Heart left ventricle (tissue), 16 donors: ENCODE data around the gene SND1. TPM values are rescaled to one million over a fixed set of nuclear protein-coding genes. Genes with fewer than 3 reads are reported as not detected.

Source experiments
- ATAC-seq, 4 donors: fragments of 200-7000 bp; cut with Tn5 transposase; one replicate each; pipeline ENCODE4 v1.9.1; 2020 to 2022; ENCODE audit warnings: moderate library complexity in 4 of 4, mild to moderate bottlenecking in 3 of 4, moderate number of reproducible peaks in 1 of 4
- DNase-seq, 5 donors: peaks; one replicate each; pipeline ENCODE4 v3.0.0-alpha.2; 2020
- H3K27ac ChIP-seq, 12 donors: fragments of 200-600 bp; sonication (generic) in 4 of 12; one replicate each; pipeline versions ENCODE4 v1.5.0 to v1.8.0; 2016 to 2022; ENCODE audit warnings: mild to moderate bottlenecking in 2 of 12
- H3K27me3 ChIP-seq, 9 donors: fragments of 200-600 bp; sonication (generic) in 2 of 9; one replicate each; pipeline versions ENCODE4 v1.5.1 to v1.8.0; 2016 to 2022; ENCODE audit warnings: mild to moderate bottlenecking in 3 of 9
- H3K36me3 ChIP-seq, 9 donors: fragments of 200-600 bp; sonication (generic) in 2 of 9; one replicate each; pipeline versions ENCODE4 v1.5.0 to v1.8.0; 2018 to 2022; ENCODE audit warnings: mild to moderate bottlenecking in 2 of 9
- H3K4me1 ChIP-seq, 12 donors: fragments of 200-600 bp; sonication (generic) in 4 of 12; one replicate each; pipeline versions ENCODE4 v1.5.0 to v1.8.0; 2016 to 2022; ENCODE audit warnings: mild to moderate bottlenecking in 3 of 12
- H3K4me3 ChIP-seq, 12 donors: fragments of 200-600 bp; sonication (generic) in 4 of 12; one replicate each; pipeline versions ENCODE4 v1.5.0 to v1.8.0; 2017 to 2022; ENCODE audit warnings: mild to moderate bottlenecking in 9 of 12, moderate library complexity in 4 of 12
- H3K9me3 ChIP-seq, 12 donors: fragments of 200-600 bp; sonication (generic) in 4 of 12; one replicate each; pipeline versions ENCODE4 v1.5.0 to v1.8.0; 2016 to 2022; ENCODE audit warnings: mild to moderate bottlenecking in 1 of 12
- CTCF ChIP-seq, 12 donors: fragments of 200-600 bp; sonication (generic) in 4 of 12; IDR thresholded peaks; one replicate each; pipeline versions ENCODE4 v1.5.0 to v1.8.0; 2018 to 2022; ENCODE audit warnings: antibody characterized with exemption in 12 of 12, mild to moderate bottlenecking in 5 of 12
- POLR2A ChIP-seq, 2 donors: fragments of 450-650 bp; IDR thresholded peaks; one replicate each; pipeline ENCODE4 v1.6.1; 2017; ENCODE audit warnings: antibody characterized with exemption in 2 of 2, mild to moderate bottlenecking in 2 of 2, moderate library complexity in 2 of 2
- WGBS, 4 donors: extraction: QIAGEN DNeasy Blood & Tissue Kit in 2 of 4; methylation state at CpG; one replicate each; pipeline versions ENCODE4 v1.1.5 to v1.1.7; 2013 to 2018; 5-methylcytosine and 5-hydroxymethylcytosine counted together
- intact Hi-C, 10 donors: fragments of 100-400 bp; cut with DNase I; formaldehyde crosslinking; loops; one replicate each; pipeline versions ENCODE4 v1.11.1 to v1.14.2; 2022
- polyA plus RNA-seq, 2 donors: library from polyadenylated mRNA; stranded (reverse); fragments of 200-250 nt; gene quantifications; one replicate each; pipeline ENCODE4 v1.2.3, GENCODE V29; 2013
- total RNA-seq, 9 donors: library from RNA; depleted of rRNA in 2 of 9; stranded (reverse); fragments of >200 nt in 2 of 9; fragmentation: NEBNext Ultra II Directional in 3 of 9; extraction: Animal tissue kit (Norgen Biotek cat#: 25700) in 3 of 9; gene quantifications; one replicate each; pipeline versions ENCODE4 v1.1.0 to v1.2.4, GENCODE V29; 2016 to 2023
- donor health status: ischemic (EF 13 %, LVEDD 7.1; RV severe dilation, severe dysfunction).
- donor health status: healthy with polysubstance abuse.
- donor health status: DM: no; HTN: yes; CAD: no.
- donor health status: DM: no; HTN: no; CAD: no.
- donor health status: ischemic (EF 25% LVEDD 6.9; RV normal size, moderate dysfunction).
- donor health status: ischemic (EF 25% LVEDD 5.7; RV mildly dilated, moderate dysfunction).
- donor health status: healthy.
- donor health status: DM: yes; HTN: yes; CAD: no.
- donor health status: ischemic (EF 35%, LVEDD 5.7; RV mildly dilated, moderate dysfunction).
- donor health status: nonischemic (EF 11% LVEDD 7.7; RV severe dilation, severe dysfunction).
- donor health status: DM: yes; HTN: yes; CAD: no.
- donor health status: PGD.
- donor health status: ischemic (EF 29% LVEDD 5.4; RV normal size, mild dysfunction).
- donor health status: nonischemic (EF 23%, LVEDD 6.1; RV moderate dilation, normal function).

The SND1 gene
- total and polyA plus RNA-seq, 11 donors, result 45.6 to 115 (median 76.3) TPM

DNA sequence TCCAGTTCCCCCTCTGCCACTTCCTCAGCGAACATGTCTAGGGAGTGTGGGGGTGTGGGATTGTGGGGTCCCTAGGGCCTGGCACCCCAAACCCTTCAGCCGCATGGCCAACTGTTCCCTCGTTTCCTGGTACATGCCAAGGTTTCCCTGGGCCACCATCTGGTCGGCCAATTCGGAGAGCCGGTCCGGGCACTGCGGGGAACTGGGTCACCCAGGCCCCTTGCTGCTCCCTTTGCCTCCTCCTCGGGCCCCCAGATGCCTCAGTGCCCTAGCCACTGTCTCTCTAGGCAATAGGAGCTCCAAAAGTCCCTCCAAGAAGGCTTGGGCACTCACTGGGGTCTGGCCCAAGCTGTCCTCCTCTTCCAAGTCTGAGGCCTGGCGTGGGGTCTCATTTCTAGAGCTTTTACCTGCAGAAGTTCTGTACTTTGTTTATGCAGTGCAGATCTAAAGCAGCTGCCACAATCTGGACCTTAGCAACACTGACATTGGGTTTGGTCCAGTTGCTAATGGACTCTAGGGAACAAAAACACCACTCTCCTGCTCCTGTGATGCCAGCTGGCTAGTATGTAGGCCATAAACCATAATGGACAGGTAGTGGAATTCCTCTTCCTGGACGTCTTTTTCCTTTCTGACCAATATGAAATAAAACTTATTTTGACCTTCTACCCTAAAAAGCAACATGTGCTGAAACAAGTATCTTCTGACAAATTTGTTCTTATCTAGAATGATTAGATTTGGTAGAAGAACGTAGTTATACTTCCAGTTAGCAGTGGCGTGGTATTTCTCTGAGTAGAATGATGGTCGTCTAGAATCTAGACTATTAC, 206.3 kb downstream of the SND1 start:
- H3K36me3 ChIP-seq, result no peaks in the 10 kb centered on the region
- H3K27ac ChIP-seq, result peak overlapping the region in 1 of 12 donors; percentile 41
- DNase-seq (no peak), ATAC-seq (peak; percentile 54 to 80 (median 66))
- H3K9me3 ChIP-seq, result no peaks in the 10 kb centered on the region
- intact Hi-C loops, result no loop called here
- H3K4me1 ChIP-seq, result peaks cover 0 to 14% (median 6%) of the 10 kb centered on the region in 12 donors
- no peaks in the 10 kb centered on the region for H3K27me3 ChIP-seq
- no peak overlapping the region for H3K4me3 ChIP-seq
- no peak for TF ChIP-seq POLR2A (IDR thresholded peaks at IDR 0.05)
- no peak for TF ChIP-seq CTCF (IDR thresholded peaks at IDR 0.05)
- WGBS, 4 donors, result 84 to 90% (median 89%) methylated on average over 13 to 14 of the region's 14 CpGs

GRCh38 chr7:127858915-127859189, 206.9 kb downstream of the SND1 start:
- H3K9me3 ChIP-seq, result no peaks in the 10 kb centered on the region
- TF ChIP-seq CTCF (IDR thresholded peaks at IDR 0.05) (no peak), POLR2A (IDR thresholded peaks at IDR 0.05) (no peak)
- H3K4me1 ChIP-seq, result peaks cover 0 to 14% (median 6%) of the 10 kb centered on the region in 12 donors
- intact Hi-C loops, result no loop called here
- ATAC-seq (peak in 1 of 4 donors; percentile 32), DNase-seq (no peak)
- no peak overlapping the region for H3K4me3 ChIP-seq
- no peaks in the 10 kb centered on the region for H3K27me3 ChIP-seq
- WGBS, 4 donors, result 67 to 73% (median 71%) methylated on average over 1 of the region's 1 CpG
- H3K27ac ChIP-seq, result no peak overlapping the region
- H3K36me3 ChIP-seq, result no peaks in the 10 kb centered on the region

- H3K27ac ChIP-seq, result no peak overlapping the region
- no peak overlapping the region for H3K4me3 ChIP-seq
- H3K9me3 ChIP-seq, result no peaks in the 10 kb centered on the region
- intact Hi-C loops, result no loop called here
- DNase-seq, result no peak
- 0 to 45% (median 0%) methylated on average over 1 of the region's 1 CpG for WGBS, 4 donors
- ATAC-seq, result peak in 1 of 4 donors; percentile 26
- peaks cover 0 to 14% (median 6%) of the 10 kb centered on the region in 12 donors for H3K4me1 ChIP-seq
- no peak for TF ChIP-seq CTCF (IDR thresholded peaks at IDR 0.05)
- TF ChIP-seq POLR2A (IDR thresholded peaks at IDR 0.05), result no peak
- H3K36me3 ChIP-seq, result no peaks in the 10 kb centered on the region
- H3K27me3 ChIP-seq, result no peaks in the 10 kb centered on the region
Measured at GRCh38 chr7:127859330-127859729, 207.3 kb downstream of the SND1 start.

DNA sequence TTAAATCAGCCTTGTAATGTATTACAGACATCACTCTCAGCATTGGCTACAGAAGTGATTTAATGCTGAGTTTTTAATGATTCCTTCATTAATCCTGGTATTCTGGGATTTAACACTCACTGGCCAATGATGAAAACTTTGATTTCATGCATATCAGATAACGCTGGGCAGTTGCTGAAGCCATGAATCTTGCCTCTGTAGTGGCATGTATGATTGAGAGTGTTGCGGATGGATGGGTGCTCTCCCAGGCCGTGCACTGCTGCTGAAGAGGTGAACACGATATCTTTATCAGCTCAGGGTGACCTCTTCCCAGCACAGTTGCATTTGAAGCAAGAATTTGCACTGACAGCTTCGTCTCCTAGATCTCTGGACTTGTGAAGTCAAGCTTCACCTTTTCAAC, 210.5 kb downstream of the SND1 start:
- H3K36me3 ChIP-seq, result no peaks in the 10 kb centered on the region

More for the DNA sequence above, 210.5 kb downstream of the SND1 start:
- ATAC-seq, result no peak
- no peak for TF ChIP-seq CTCF (IDR thresholded peaks at IDR 0.05)
- TF ChIP-seq POLR2A (IDR thresholded peaks at IDR 0.05), result no peak
- Histone ChIP-seq H3K27me3 (no peaks in the 10 kb centered on the region), H3K27ac (no peak overlapping the region), H3K4me3 (no peak overlapping the region), H3K4me1 (peaks cover 0 to 14% (median 9%) of the 10 kb centered on the region in 12 donors), H3K9me3 (no peaks in the 10 kb centered on the region)
- no peak for DNase-seq
- 70 to 81% (median 77%) methylated on average over 5 of the region's 5 CpGs for WGBS, 4 donors
- intact Hi-C loops, result no loop called here
